Peyer's patch (tissue), 4 donors: ENCODE measurements around the gene PYM1.

Experiments used
- CTCF ChIP-seq, 6 experiments: fragments of 450-650 bp in 4 of 6; fragments of 200-600 bp in 2 of 6; sonication (generic) in 1 of 6; IDR thresholded peaks; one replicate each; pipeline ENCODE4 v1.5.1; 2017 to 2019; ENCODE audit warnings: antibody characterized with exemption in 6 of 6, mild to moderate bottlenecking in 3 of 6, moderate library complexity in 1 of 6
- POLR2A ChIP-seq, 2 donors: fragments of 450-650 bp; IDR thresholded peaks; one replicate each; pipeline ENCODE4 v1.5.1; 2017; ENCODE audit warnings: antibody characterized with exemption in 2 of 2, mild to moderate bottlenecking in 2 of 2, moderate library complexity in 2 of 2

- peak in 4 of 6 experiments; percentile 19 to 66 (median 55) for TF ChIP-seq CTCF (IDR thresholded peaks at IDR 0.05)
- no peak for TF ChIP-seq POLR2A (IDR thresholded peaks at IDR 0.05)
Measured at GRCh38 chr12:55955800-55956508, 28.3 kb upstream of the PYM1 start.
